GM19238 (cell line): ENCODE measurements around the gene VSIG4.

Source experiments
- DNase-seq: peaks from one replicate; pipeline ENCODE4 v3.0.0; 2011; ENCODE audit warnings: low spot score; ENCODE audit not compliant: insufficient read length

The VSIG4 gene

GRCh38 chrX:66024570-66024969 lies 15.3 kb downstream of the VSIG4 start:
- DNase-seq, result no peak

GRCh38 chrX:66024092-66024467 lies 15.8 kb downstream of the VSIG4 start:
- DNase-seq, result no peak

GRCh38 chrX:66023385-66024091 lies 16.3 kb downstream of the VSIG4 start:
- no peak for DNase-seq

GRCh38 chrX:66022632-66023384 lies 17.1 kb downstream of the VSIG4 start:
- no peak for DNase-seq

GRCh38 chrX:66021765-66022631 lies 17.9 kb downstream of the VSIG4 start:
- DNase-seq, result no peak

GRCh38 chrX:66021401-66021764 lies 18.5 kb downstream of the VSIG4 start:
- DNase-seq, result no peak

GRCh38 chrX:66020631-66021334 lies 19.1 kb downstream of the VSIG4 start:
- no peak for DNase-seq

- DNase-seq, result no peak
Measured at GRCh38 chrX:66019974-66020373, 19.9 kb downstream of the VSIG4 start.

GRCh38 chrX:66019310-66019652 lies 20.6 kb downstream of the VSIG4 start:
- DNase-seq, result no peak

GRCh38 chrX:66018585-66019309 lies 21.1 kb downstream of the VSIG4 start:
- no peak for DNase-seq

GRCh38 chrX:66017659-66018170 lies 22.2 kb downstream of the VSIG4 start:
- no peak for DNase-seq

- DNase-seq, result no peak
Measured at GRCh38 chrX:66016905-66017658, 22.8 kb downstream of the VSIG4 start.

GRCh38 chrX:66015900-66016689 lies 23.8 kb downstream of the VSIG4 start:
- no peak for DNase-seq

GRCh38 chrX:66015152-66015831 lies 24.6 kb downstream of the VSIG4 start:
- no peak for DNase-seq

- no peak for DNase-seq
Measured at GRCh38 chrX:66014556-66014955, 25.3 kb downstream of the VSIG4 start.

- no peak for DNase-seq
Measured at GRCh38 chrX:66014084-66014483, 25.8 kb downstream of the VSIG4 start.

GRCh38 chrX:66013194-66013816 lies 26.6 kb downstream of the VSIG4 start:
- DNase-seq, result no peak

- no peak for DNase-seq
Measured at GRCh38 chrX:66012094-66012534, 27.8 kb downstream of the VSIG4 start.
